GM12878 (cell line): ENCODE measurements around the gene DUSP7. TPM values are rescaled to one million over a fixed set of nuclear protein-coding genes. Genes with fewer than 3 reads are reported as not detected.
A peak's percentile ranks its signal among the peaks of the same experiment; 100 is the strongest.

Experiments
- ASH2L ChIP-seq: fragments of 300-600, 200-600 bp; sonication (generic); IDR thresholded peaks from 2 replicates; pipeline ENCODE4 v1.6.1; 2017; ENCODE audit warnings: low read depth, mild to moderate bottlenecking, borderline replicate concordance
- BCLAF1 ChIP-seq: fragments of 450-650 bp; IDR thresholded peaks from 2 replicates; pipeline ENCODE4 v1.6.1; 2017; ENCODE audit warnings: antibody characterized with exemption, mild to moderate bottlenecking, moderate library complexity
- E2F8 ChIP-seq: fragments of 450-650 bp; IDR thresholded peaks from 2 replicates; pipeline ENCODE4 v1.6.1; 2018; ENCODE audit warnings: mild to moderate bottlenecking, low read depth, moderate library complexity; ENCODE audit not compliant: partially characterized antibody
- MYC ChIP-seq: IDR thresholded peaks from 2 replicates; pipeline ENCODE4 v1.6.1; 2011; ENCODE audit warnings: mild to moderate bottlenecking, low read length, moderate library complexity, inconsistent platforms; ENCODE audit not compliant: insufficient read depth, insufficient replicate concordance, insufficient read length, severe bottlenecking
- RAD21 ChIP-seq: IDR thresholded peaks from 2 replicates; pipeline ENCODE4 v1.6.1; 2011; ENCODE audit warnings: mild to moderate bottlenecking, low read depth, low read length, moderate library complexity; ENCODE audit not compliant: insufficient read depth
- RELB ChIP-seq: fragments of 450-650 bp; IDR thresholded peaks from 2 replicates; pipeline ENCODE4 v1.6.1; 2017; ENCODE audit warnings: low read depth, mild to moderate bottlenecking, moderate library complexity
- SKIL ChIP-seq: fragments of 450-650 bp; IDR thresholded peaks from 2 replicates; pipeline ENCODE4 v1.6.1; 2017; ENCODE audit warnings: mild to moderate bottlenecking, low read depth, inconsistent platforms; ENCODE audit not compliant: poor library complexity, severe bottlenecking
- SMARCA5 ChIP-seq: fragments of 450-650 bp; IDR thresholded peaks from 2 replicates; pipeline ENCODE4 v1.6.1; 2017; ENCODE audit warnings: mild to moderate bottlenecking
- SMC3 ChIP-seq: IDR thresholded peaks from 2 replicates; pipeline ENCODE4 v1.6.1; 2011; ENCODE audit warnings: low read length, improper control_type of control experiment, borderline replicate concordance
- STAT3 ChIP-seq: IDR thresholded peaks from 2 replicates; pipeline ENCODE4 v1.6.1; 2011; ENCODE audit warnings: low read depth, low read length, improper control_type of control experiment
- USF2 ChIP-seq: IDR thresholded peaks from 2 replicates; pipeline ENCODE4 v1.6.1; 2011; ENCODE audit warnings: low read depth, low read length, improper control_type of control experiment, borderline replicate concordance
- ZBTB11 ChIP-seq: fragments of 450-650 bp; formaldehyde crosslinking; IDR thresholded peaks from 2 replicates; pipeline ENCODE4 v1.5.0; 2022; ENCODE audit warnings: mild to moderate bottlenecking, missing genetic modification characterization
- ZNF207 ChIP-seq: fragments of 450-650 bp; IDR thresholded peaks from 2 replicates; pipeline ENCODE4 v1.6.1; 2014; ENCODE audit warnings: antibody characterized with exemption, mild to moderate bottlenecking, borderline replicate concordance
- ZNF384 ChIP-seq: IDR thresholded peaks from 2 replicates; pipeline ENCODE4 v1.6.1; 2012; ENCODE audit warnings: low read depth, mild to moderate bottlenecking, low read length, improper control_type of control experiment, borderline replicate concordance
- polyA plus RNA-seq, 11 experiments: library from polyadenylated mRNA; depleted of rRNA in 4 of 11; unstranded in 6 of 11; stranded (reverse) in 5 of 11; fragments of >200 nt; fragmentation: Nextera tagmentation in 4 of 11; fragmentation: Illumina TruSeq in 1 of 11; extraction: Ambion mirVana in 4 of 11; extraction: Trizol in 1 of 11; gene quantifications; 1 replicate in 1 of 11; 2 replicates in 10 of 11; pipeline versions ENCODE4 v1.2.1 to v1.2.3, GENCODE V29; 2011 to 2016; ENCODE audit warnings: inconsistent platforms in 2 of 11, missing spikeins in 2 of 11, low read depth in 1 of 11
- total RNA-seq, 4 experiments: library from RNA; depleted of rRNA in 3 of 4; stranded (reverse); fragments of >200 nt in 3 of 4; fragmentation: Illumina TruSeq in 1 of 4; extraction: Trizol in 1 of 4; gene quantifications; 2 replicates each; pipeline versions ENCODE4 v1.2.1 to v1.2.3, GENCODE V29; 2013 to 2021

The DUSP7 gene
- total and polyA plus RNA-seq, 10 of the 15 experiments (the other 5 are each of a cell fraction or from before 2014, with no cell fraction given) = 0.73 to 17.0 (median 7.9) TPM

- TF ChIP-seq BCLAF1 (no peak), ZNF384 (no peak), STAT3 (no peak), RAD21 (peak; percentile 97), MYC (no peak), ZNF207 (peak; percentile 51; the same call in 1 of the 2 replicates), ASH2L (no peak), SMC3 (peak; percentile 94), E2F8 (no peak), SMARCA5 (peak; percentile 93), ZBTB11 (no peak), RELB (no peak; the same call in 1 of the 2 replicates), SKIL (no peak), USF2 (no peak)
Measured at GRCh38 chr3:52001443-52001974, 54.9 kb downstream of the DUSP7 start (continued).
